Measurements from ENCODE around the gene HNRNPA1.

Gene HNRNPA1

DNA sequence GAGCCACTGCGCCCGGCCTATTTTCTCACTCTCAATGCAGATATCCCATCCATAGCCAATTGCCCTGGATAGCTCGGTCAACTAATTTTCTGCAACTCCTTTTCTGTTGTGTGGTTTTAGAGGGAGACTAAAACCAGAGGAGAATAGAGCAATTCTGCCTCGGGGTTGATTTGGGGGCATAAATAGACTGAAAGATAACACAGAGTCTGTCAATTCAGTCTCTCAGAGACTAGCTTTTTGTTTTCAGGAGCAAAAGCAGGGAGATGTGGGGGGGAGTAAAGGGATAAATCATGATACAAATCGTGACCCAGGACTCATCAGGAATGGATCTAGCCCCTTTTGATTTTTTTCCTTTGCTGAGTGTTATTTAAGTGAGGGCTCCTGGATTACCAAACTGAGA lies 50.9 kb downstream of the HNRNPA1 start:
- in situ Hi-C loops (cut with MboI; ENCODE audit: low sequenced_read_pairs) = no loop called here

DNA sequence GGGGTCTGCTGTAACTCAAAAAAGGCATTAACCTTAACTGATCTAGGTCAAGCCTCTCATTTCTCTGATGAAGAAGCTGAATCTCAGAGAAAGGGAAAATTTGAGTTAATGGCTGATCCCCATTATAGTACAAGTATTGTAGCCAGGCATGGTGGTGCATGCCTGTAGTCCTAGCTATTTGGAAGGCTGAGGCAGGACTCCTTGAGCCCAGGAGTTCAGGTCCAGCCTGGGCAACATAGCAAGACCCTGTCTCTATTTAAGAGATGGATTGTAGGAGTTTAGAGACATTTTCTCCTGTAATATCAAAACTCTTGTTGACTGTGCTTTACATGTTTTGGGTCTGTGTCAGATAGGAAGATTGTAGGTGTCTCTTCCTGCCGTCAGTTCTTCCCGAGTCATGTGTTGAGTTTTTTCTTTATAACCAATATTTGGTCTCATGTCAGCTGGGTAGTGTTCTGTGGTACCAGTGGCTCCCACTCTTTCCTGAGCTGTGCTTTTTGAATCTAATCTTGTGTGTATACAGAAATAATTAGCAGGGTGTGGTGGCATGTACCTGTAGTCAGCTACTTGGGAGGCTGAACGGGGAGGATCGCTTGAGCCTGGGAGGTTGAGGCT lies 53.0 kb downstream of the HNRNPA1 start:
- in situ Hi-C loops (cut with MboI; ENCODE audit: low sequenced_read_pairs) = no loop called here

Measured in HL-60/S4 (cell line).